ENCODE results near the gene FAM72C. TPM values are rescaled to one million over a fixed set of nuclear protein-coding genes. Genes with fewer than 3 reads are reported as not detected.
A peak's percentile ranks its signal among the peaks of the same experiment; 100 is the strongest.
"Not testable (repeated sequence)": the region's sequence is repeated elsewhere in the genome, so short reads cannot be mapped to it uniquely, and the experiment has no call there.

The FAM72C gene
- total and polyA plus RNA-seq, 10 of the 15 experiments (the other 5 are each of a cell fraction or from before 2014, with no cell fraction given): 1.9 to 21.4 (median 9.8) TPM

DNA sequence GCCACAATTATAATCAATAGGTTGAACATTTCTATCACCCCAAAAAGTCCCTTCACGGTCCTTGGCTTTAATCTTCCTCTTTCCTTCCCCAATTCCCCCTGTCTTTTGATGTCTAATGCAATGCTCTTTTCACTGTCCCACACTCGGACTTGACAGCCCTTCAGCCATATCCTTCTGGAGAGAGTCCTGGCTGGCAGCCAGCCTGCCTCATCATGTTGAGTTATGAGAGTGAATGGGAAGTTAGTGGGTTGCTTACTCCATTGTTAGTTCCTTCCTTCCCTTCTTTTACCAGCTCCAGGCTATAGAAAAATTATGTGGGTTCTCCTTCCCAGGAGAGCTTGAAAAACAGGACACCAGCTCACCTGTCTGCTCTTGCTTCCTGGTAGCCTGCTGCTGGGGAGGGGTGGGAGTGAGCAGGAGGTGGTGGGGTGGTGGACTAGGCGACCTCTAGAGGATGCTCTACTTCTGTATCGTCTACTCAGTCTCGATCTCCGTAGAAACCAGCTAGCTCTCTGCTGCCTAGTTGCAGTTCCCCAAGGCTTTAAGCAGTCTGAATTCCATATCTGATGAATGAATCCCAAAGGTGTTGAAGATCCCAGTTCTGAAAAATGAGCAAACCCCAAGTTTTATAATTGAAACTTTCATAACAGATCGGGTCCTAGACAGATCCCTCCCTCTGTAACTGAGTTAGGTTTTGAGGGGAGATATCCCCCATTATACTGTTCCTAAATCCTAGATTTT, 30.5 kb upstream of the FAM72C start:
- H3K4me2 ChIP-seq (ENCODE audit: control insufficient read depth, insufficient read depth); FAIRE-seq; RAD21 ChIA-PET (ENCODE audit: unreplicated experiment); H3K9me3 ChIP-seq (replicated peaks; ENCODE audit: control insufficient read depth, insufficient read depth, low read length); H2AFZ ChIP-seq (ENCODE audit: control insufficient read depth, low read depth, low read length); SMC1A ChIA-PET (ENCODE audit: uncharacterized antibody, unreplicated experiment); H3K36me3 ChIP-seq (ENCODE audit: control insufficient read depth in 2 of 2, insufficient read depth in 2 of 2, low read length in 1 of 2); CTCF ChIA-PET; in situ Hi-C loops (cut with MboI); BruUV-seq (replicated peaks); H3K79me2 ChIP-seq (ENCODE audit: control insufficient read depth, insufficient read depth, low read length); H3K27ac ChIP-seq (ENCODE audit: control insufficient read depth, insufficient read depth); DNase-seq (ENCODE audit: low read depth, low spot score); H4K20me1 ChIP-seq (ENCODE audit: control insufficient read depth, insufficient read depth); H3K9ac ChIP-seq (ENCODE audit: control insufficient read depth, insufficient read depth, low read length); intact Hi-C loops (cut with micrococcal nuclease; ENCODE audit: unreplicated experiment); H3K4me1 ChIP-seq (ENCODE audit: control insufficient read depth, insufficient read depth, low read length); H3K4me3 ChIP-seq; H3K27me3 ChIP-seq (replicated peaks in 1 of 2; ENCODE audit: control insufficient read depth in 2 of 2, insufficient read depth in 2 of 2, low read length in 1 of 2); POLR2A ChIA-PET: not testable (repeated sequence)
- 17% methylated on average over 4 of the region's 7 CpGs for WGBS (ENCODE audit: insufficient coverage, insufficient replicate concordance, low lambda C conversion rate, missing lambda C conversion rate)
- peak; percentile 94 for ATAC-seq
- 0 out of 2 replicates have a peak, but pooled peaks have one; percentile 5 for TF ChIP-seq RAD21 (IDR thresholded peaks at IDR 0.05; ENCODE audit: insufficient read depth, low read depth, low read length)

GRCh38 chr1:144001077-144001476, 29.3 kb upstream of the FAM72C start:
- H3K36me3 ChIP-seq (ENCODE audit: control insufficient read depth in 2 of 2, insufficient read depth in 2 of 2, low read length in 1 of 2); H3K4me2 ChIP-seq (ENCODE audit: control insufficient read depth, insufficient read depth); H2AFZ ChIP-seq (ENCODE audit: control insufficient read depth, low read depth, low read length); RAD21 ChIA-PET (ENCODE audit: unreplicated experiment); H3K4me3 ChIP-seq; H4K20me1 ChIP-seq (ENCODE audit: control insufficient read depth, insufficient read depth); ATAC-seq; H3K79me2 ChIP-seq (ENCODE audit: control insufficient read depth, insufficient read depth, low read length); intact Hi-C loops (cut with micrococcal nuclease; ENCODE audit: unreplicated experiment); H3K9me3 ChIP-seq (replicated peaks; ENCODE audit: control insufficient read depth, insufficient read depth, low read length); H3K27me3 ChIP-seq (replicated peaks in 1 of 2; ENCODE audit: control insufficient read depth in 2 of 2, insufficient read depth in 2 of 2, low read length in 1 of 2); H3K27ac ChIP-seq (ENCODE audit: control insufficient read depth, insufficient read depth); H3K9ac ChIP-seq (ENCODE audit: control insufficient read depth, insufficient read depth, low read length); H3K4me1 ChIP-seq (ENCODE audit: control insufficient read depth, insufficient read depth, low read length); BruUV-seq (replicated peaks); POLR2A ChIA-PET; DNase-seq (ENCODE audit: low read depth, low spot score); SMC1A ChIA-PET (ENCODE audit: uncharacterized antibody, unreplicated experiment); in situ Hi-C loops (cut with MboI); CTCF ChIA-PET; FAIRE-seq: not testable (repeated sequence)
- WGBS (ENCODE audit: insufficient coverage, insufficient replicate concordance, low lambda C conversion rate, missing lambda C conversion rate): no CpG with 5 or more reads among the region's 8 CpGs

GRCh38 chr1:143996020-143996419, 24.2 kb upstream of the FAM72C start:
- BruUV-seq (replicated peaks); in situ Hi-C loops (cut with MboI); H2AFZ ChIP-seq (ENCODE audit: control insufficient read depth, low read depth, low read length); POLR2A ChIA-PET; H3K9me3 ChIP-seq (replicated peaks; ENCODE audit: control insufficient read depth, insufficient read depth, low read length); CTCF ChIA-PET; FAIRE-seq; H3K79me2 ChIP-seq (ENCODE audit: control insufficient read depth, insufficient read depth, low read length); H3K27ac ChIP-seq (ENCODE audit: control insufficient read depth, insufficient read depth); H4K20me1 ChIP-seq (ENCODE audit: control insufficient read depth, insufficient read depth); H3K27me3 ChIP-seq (replicated peaks in 1 of 2; ENCODE audit: control insufficient read depth in 2 of 2, insufficient read depth in 2 of 2, low read length in 1 of 2); H3K4me1 ChIP-seq (ENCODE audit: control insufficient read depth, insufficient read depth, low read length); H3K4me3 ChIP-seq; RAD21 ChIA-PET (ENCODE audit: unreplicated experiment); ATAC-seq; SMC1A ChIA-PET (ENCODE audit: uncharacterized antibody, unreplicated experiment); H3K4me2 ChIP-seq (ENCODE audit: control insufficient read depth, insufficient read depth); H3K36me3 ChIP-seq (ENCODE audit: control insufficient read depth in 2 of 2, insufficient read depth in 2 of 2, low read length in 1 of 2); DNase-seq (ENCODE audit: low read depth, low spot score); H3K9ac ChIP-seq (ENCODE audit: control insufficient read depth, insufficient read depth, low read length); intact Hi-C loops (cut with micrococcal nuclease; ENCODE audit: unreplicated experiment): not testable (repeated sequence)
- no CpG with 5 or more reads among the region's 6 CpGs for WGBS (ENCODE audit: insufficient coverage, insufficient replicate concordance, low lambda C conversion rate, missing lambda C conversion rate)

DNA sequence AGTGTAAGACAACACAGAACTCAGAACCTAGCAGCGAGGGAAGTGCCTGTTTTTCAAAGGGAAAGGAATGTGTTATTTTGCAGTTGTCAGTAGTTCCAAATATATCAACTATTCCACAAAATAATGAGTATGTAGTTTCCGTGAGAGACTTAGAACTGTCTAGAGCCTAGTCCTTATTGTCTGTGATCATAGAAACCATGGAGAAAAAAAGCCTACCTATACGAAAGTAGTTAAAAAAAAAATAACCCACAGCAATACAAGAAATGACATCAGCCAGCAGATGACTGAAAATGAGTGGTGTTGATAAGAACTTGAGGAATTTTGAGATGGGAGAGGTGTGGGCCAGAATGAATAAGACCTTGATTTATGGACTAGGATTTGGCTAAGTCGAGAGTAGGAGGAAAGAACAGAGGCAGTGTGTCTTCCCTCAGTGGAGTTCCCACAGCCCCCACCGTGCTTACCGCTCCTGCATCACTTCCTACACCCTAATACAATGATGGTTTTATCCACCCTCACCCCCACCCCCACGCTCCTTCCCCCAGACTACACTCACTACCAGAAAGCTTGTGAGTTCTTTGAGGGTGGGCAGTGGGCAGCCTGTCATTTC, 21.6 kb upstream of the FAM72C start:
- RAD21 ChIA-PET (ENCODE audit: unreplicated experiment); intact Hi-C loops (cut with micrococcal nuclease; ENCODE audit: unreplicated experiment); H3K4me1 ChIP-seq (ENCODE audit: control insufficient read depth, insufficient read depth, low read length); H3K4me2 ChIP-seq (ENCODE audit: control insufficient read depth, insufficient read depth); POLR2A ChIA-PET; FAIRE-seq; H2AFZ ChIP-seq (ENCODE audit: control insufficient read depth, low read depth, low read length); in situ Hi-C loops (cut with MboI); BruUV-seq (replicated peaks); CTCF ChIA-PET; H3K79me2 ChIP-seq (ENCODE audit: control insufficient read depth, insufficient read depth, low read length); H3K9ac ChIP-seq (ENCODE audit: control insufficient read depth, insufficient read depth, low read length); SMC1A ChIA-PET (ENCODE audit: uncharacterized antibody, unreplicated experiment); DNase-seq (ENCODE audit: low read depth, low spot score); H4K20me1 ChIP-seq (ENCODE audit: control insufficient read depth, insufficient read depth); H3K27ac ChIP-seq (ENCODE audit: control insufficient read depth, insufficient read depth); H3K27me3 ChIP-seq (replicated peaks in 1 of 2; ENCODE audit: control insufficient read depth in 2 of 2, insufficient read depth in 2 of 2, low read length in 1 of 2); H3K36me3 ChIP-seq (ENCODE audit: control insufficient read depth in 2 of 2, insufficient read depth in 2 of 2, low read length in 1 of 2); ATAC-seq; H3K4me3 ChIP-seq; H3K9me3 ChIP-seq (replicated peaks; ENCODE audit: control insufficient read depth, insufficient read depth, low read length): not testable (repeated sequence)
- WGBS (ENCODE audit: insufficient coverage, insufficient replicate concordance, low lambda C conversion rate, missing lambda C conversion rate): 83% methylated on average over 1 of the region's 7 CpGs

Measured in GM12878 (cell line).